ENCODE measurements around the gene LYL1. TPM values are rescaled to one million over a fixed set of nuclear protein-coding genes. Genes with fewer than 3 reads are reported as not detected.

Gene LYL1
- total and polyA plus RNA-seq, 9 of the 15 experiments (the other 6 are each of a cell fraction or from before 2014, with no cell fraction given): 1.3 to 266 (median 34.0) TPM

DNA sequence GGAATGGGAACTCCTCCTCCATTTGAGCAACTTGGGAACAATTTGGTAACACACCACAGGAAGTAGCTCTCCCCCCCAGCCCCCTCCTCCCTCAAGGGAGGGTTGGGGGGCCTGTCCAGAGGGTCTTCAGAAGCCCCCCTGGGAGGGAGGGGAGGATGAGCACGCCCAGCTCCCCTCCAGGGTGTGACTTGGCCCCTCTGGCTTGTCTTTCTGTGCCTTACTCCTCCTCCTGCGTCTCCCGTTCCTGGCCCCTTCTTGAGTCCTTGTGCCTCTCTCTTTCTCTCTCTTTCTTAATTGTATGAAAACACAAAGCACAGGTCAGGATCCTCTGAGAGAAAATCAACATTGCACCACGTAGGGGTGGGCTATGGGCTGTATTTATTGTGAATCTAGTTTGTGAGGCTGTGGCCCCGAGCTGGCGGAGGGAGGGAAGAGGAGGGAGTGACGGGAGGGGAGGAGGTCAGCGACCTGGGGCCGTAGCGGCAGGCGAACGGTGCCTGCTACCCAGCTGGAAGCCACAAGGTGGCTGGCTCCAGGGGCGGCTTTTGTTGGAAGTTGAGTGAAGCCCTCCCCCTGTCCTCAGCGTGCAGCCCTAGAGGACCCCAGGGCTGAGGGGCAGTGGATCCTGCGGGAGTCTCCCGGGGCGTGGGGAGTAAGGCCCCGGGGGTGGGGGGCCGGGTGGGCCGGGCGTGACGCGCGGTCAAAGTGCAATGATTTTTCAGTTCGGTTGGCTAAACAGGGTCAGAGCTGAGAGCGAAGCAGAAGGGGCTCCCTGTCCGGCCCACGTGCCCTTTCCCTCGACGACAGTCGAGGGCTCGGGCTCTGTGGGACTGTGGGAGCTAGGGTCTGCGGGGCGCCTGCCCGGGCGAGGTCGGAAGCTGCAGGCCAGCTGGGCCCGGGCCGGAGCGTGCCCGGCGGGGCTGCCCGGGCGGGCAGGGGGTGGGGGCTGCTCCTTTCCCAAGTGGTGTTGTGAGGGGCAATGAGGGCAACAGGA is 6.4 kb downstream of the LYL1 start (continued):
- 0 out of 2 replicates have a peak, but pooled peaks have one; percentile 45 for TF ChIP-seq CUX1 (CRISPR knock-in tag; IDR thresholded peaks at IDR 0.05)
- no peak for TF ChIP-seq SMAD1 (IDR thresholded peaks at IDR 0.05; ENCODE audit: low read depth, low read length, partially characterized antibody)
- TF ChIP-seq ETV5 (CRISPR knock-in tag; IDR thresholded peaks at IDR 0.05; ENCODE audit: low read depth): 0 out of 2 replicates have a peak, but pooled peaks have one; percentile 14
- 0 out of 2 replicates have a peak, but pooled peaks have one; percentile 15 for TF ChIP-seq STAG1 (CRISPR knock-in tag; IDR thresholded peaks at IDR 0.05; ENCODE audit: borderline replicate concordance)
- TF ChIP-seq DIDO1 (tag; IDR thresholded peaks at IDR 0.05; ENCODE audit: low read depth): no peak
- TF ChIP-seq, protein P1, sequence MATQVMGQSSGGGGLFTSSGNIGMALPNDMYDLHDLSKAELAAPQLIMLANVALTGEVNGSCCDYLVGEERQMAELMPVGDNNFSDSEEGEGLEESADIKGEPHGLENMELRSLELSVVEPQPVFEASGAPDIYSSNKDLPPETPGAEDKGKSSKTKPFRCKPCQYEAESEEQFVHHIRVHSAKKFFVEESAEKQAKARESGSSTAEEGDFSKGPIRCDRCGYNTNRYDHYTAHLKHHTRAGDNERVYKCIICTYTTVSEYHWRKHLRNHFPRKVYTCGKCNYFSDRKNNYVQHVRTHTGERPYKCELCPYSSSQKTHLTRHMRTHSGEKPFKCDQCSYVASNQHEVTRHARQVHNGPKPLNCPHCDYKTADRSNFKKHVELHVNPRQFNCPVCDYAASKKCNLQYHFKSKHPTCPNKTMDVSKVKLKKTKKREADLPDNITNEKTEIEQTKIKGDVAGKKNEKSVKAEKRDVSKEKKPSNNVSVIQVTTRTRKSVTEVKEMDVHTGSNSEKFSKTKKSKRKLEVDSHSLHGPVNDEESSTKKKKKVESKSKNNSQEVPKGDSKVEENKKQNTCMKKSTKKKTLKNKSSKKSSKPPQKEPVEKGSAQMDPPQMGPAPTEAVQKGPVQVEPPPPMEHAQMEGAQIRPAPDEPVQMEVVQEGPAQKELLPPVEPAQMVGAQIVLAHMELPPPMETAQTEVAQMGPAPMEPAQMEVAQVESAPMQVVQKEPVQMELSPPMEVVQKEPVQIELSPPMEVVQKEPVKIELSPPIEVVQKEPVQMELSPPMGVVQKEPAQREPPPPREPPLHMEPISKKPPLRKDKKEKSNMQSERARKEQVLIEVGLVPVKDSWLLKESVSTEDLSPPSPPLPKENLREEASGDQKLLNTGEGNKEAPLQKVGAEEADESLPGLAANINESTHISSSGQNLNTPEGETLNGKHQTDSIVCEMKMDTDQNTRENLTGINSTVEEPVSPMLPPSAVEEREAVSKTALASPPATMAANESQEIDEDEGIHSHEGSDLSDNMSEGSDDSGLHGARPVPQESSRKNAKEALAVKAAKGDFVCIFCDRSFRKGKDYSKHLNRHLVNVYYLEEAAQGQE (IDR thresholded peaks at IDR 0.05; ENCODE audit: borderline replicate concordance): no peak
- TF ChIP-seq, protein P1 (CRISPR knock-in tag; IDR thresholded peaks at IDR 0.05; ENCODE audit: low read depth): peak; percentile 23; the same call in 1 of the 2 replicates
- peak; percentile 89 for TF ChIP-seq POLR2G (IDR thresholded peaks at IDR 0.05; ENCODE audit: low read depth, low read length)
- TF ChIP-seq PCBP1 (IDR thresholded peaks at IDR 0.05; ENCODE audit: low read depth, low read length, poor library complexity, severe bottlenecking): peak; percentile 70
- TF ChIP-seq MTA1 (IDR thresholded peaks at IDR 0.05; ENCODE audit: borderline replicate concordance): no peak

Measured in K562 (cell line).